GM13977 (cell line): Measurements from ENCODE around the gene TYMP.

Experiments used
- DNase-seq: peaks from one replicate; pipeline ENCODE4 v3.0.0; 2012; ENCODE audit warnings: low spot score
- CTCF ChIP-seq: IDR thresholded peaks from 2 replicates; pipeline ENCODE4 v1.5.1; 2012; ENCODE audit warnings: mild to moderate bottlenecking, control low read depth; ENCODE audit not compliant: insufficient read depth; ENCODE audit errors: extremely low read depth, missing control alignments
- in situ Hi-C: fragments of 300-500 bp; cut with MboI; formaldehyde crosslinking; loops from one replicate; pipeline ENCODE4 v1.12.0; 2022; ENCODE audit warnings: low sequenced_read_pairs, low pct_unique_long_range_greater_than_20kb, mixed read lengths, inconsistent platforms; ENCODE audit not compliant: unreplicated experiment

The TYMP gene, protein sequence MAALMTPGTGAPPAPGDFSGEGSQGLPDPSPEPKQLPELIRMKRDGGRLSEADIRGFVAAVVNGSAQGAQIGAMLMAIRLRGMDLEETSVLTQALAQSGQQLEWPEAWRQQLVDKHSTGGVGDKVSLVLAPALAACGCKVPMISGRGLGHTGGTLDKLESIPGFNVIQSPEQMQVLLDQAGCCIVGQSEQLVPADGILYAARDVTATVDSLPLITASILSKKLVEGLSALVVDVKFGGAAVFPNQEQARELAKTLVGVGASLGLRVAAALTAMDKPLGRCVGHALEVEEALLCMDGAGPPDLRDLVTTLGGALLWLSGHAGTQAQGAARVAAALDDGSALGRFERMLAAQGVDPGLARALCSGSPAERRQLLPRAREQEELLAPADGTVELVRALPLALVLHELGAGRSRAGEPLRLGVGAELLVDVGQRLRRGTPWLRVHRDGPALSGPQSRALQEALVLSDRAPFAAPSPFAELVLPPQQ

DNA sequence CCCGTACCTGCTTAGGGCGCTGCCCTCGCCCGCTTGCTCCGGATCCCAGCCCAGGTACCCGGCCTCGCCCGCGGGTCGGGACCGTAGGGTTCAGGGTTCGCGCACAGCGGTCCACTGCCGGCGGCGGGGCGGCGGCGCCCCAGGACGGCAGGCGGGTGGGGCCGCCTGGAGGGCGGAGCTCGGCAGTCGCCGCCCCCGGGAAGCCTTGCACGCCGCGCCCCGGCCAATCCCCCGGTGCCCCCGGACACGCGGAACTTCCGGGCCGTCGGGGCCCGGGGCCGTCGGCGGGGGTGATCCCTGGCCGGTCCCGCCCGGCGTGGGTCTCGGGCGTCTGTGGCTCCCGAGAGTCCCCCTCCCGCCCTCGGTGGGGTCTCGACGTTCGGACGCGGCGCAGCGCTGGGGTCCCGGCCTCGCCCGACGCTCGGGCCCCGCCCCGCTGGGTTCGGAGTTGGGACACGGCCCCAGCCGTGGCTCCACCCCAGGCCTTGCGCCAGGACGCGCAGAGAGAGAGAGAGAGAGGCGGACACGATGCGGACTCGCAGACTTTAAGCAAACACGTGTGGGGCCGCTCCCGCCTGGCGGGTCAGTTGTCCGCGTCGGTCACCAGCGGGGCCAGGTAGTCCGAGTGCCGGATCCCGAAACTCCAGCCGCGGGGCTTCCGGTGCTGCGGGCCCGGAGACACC is at the start of gene TYMP:
Gene TYMP (minus strand): TSS at position 116 of the 683 bp plus-strand sequence. CDS start 303 bp downstream, outside the sequence.
- in situ Hi-C loops: no loop called here
- peak; percentile 93 for DNase-seq
- TF ChIP-seq CTCF: no peak

DNA sequence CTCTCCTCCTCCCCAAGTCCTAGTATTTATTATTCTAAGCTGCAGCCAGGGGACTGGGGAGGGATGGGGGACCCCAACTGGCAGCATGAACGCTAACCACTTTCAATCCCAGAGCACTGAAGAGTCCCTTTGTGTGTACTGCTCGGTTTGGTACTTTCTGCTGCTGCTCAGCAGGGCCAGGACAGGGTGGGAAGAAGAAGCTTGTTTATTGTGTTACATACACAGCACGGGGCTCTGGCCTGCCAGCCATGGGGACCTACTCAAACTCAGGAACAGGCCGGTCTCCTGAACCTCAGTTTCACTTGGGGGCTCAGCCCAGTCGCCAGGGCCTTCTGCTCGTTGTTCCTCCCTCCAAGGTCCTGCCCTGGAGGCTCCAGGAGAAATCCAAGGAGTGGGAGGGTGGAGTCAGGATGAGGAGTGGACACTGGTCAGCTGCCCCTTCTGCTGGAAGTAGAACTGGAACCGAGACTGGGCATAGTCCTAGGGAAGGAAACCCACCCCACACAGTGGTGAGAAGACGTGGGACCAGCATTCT is 49.0 kb upstream of the TYMP start:
- no peak for DNase-seq
- in situ Hi-C loops: no loop called here
- TF ChIP-seq CTCF: no peak

DNA sequence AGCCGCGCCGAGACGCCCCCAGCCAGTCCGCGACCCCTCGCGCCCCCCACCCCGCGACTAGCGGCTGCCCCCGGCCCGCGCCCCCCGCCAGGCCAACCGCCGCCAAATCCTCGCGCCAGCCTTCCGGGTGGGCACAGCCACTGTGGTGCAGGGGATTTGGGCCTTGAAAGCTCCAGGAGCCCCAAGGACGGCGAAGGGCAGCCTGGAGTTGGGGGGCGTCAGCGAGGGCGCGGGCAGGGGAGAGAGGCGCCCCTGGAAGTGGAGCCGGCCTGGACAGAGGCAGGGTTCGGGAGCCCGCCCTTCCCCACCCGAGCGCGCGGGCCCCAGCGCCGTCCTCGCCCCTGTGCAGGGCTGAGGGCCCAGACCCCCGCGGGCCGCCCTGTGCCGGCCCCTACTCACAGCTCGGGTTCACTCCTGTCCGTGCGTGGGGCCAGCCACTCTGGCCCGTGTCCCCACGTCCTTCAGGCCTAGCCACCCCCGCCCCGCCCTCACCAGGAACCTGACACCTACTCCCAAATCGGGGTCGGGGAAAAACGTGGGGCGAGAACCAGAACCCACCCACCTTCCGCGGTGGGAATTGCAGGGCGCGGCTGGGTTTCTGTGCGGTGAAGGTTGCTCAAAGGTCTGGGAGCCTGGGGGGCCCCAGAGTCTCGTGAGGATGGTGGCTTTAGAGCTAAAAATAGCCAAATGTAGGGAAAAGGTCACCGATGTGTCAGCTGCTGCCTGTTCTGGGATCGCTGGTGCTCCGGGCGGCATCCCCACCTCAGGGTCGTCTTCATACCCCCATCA is 48.4 kb upstream of the TYMP start, which contains the start of gene CPT1B:
Gene CPT1B (minus strand): TSS at position 441 of the 789 bp plus-strand sequence. CDS start 512 bp downstream, outside the sequence.
- no peak for TF ChIP-seq CTCF
- DNase-seq: no peak
- in situ Hi-C loops: no loop called here

- DNase-seq: no peak
- no peak for TF ChIP-seq CTCF
- in situ Hi-C loops: no loop called here
Measured at GRCh38 chr22:50577697-50577986, 47.8 kb upstream of the TYMP start.

DNA sequence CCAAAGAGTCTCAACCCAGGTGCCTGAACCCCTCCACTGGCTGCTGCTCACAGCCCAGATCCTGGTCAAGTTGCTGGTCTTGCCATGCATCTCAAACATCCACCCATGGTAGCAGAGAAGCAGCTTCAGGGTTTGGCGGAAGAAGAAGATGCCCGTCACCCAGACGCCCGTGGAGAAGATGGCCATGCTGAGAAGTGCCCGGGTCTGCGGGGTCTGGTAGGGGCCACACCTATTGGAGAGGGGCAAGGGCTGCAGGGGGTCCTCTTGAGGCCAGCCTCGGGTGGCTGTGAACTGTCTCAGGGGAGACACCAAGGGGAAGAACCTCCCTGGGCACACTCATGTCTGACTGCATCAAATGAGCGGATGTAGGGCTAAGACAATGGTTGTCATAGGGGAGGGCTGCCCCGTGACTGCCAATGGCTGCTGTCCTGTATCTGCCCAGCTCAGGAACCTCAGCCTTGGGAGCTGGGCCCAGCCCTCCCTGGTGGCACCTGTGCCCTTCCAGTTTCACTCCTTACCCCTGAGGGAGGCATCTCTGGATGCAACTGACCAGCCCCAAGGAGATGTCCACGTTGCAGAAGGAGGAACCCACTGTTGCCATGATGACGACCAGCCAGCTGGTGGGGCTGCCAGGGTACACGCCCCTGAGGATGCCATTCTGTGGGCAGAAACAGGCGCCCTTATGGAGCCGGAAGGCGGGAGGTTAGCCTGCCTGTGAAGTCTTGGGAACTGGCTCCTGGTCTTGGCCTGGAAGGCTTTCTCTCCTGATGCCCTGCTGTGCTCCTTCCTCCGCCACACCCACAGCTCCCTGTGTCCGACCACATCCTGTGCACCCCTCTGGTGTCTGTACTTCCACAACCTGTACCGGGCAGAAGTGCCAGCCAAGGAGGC is 47.2 kb upstream of the TYMP start:
- DNase-seq: no peak
- no peak for TF ChIP-seq CTCF
- in situ Hi-C loops: no loop called here

DNA sequence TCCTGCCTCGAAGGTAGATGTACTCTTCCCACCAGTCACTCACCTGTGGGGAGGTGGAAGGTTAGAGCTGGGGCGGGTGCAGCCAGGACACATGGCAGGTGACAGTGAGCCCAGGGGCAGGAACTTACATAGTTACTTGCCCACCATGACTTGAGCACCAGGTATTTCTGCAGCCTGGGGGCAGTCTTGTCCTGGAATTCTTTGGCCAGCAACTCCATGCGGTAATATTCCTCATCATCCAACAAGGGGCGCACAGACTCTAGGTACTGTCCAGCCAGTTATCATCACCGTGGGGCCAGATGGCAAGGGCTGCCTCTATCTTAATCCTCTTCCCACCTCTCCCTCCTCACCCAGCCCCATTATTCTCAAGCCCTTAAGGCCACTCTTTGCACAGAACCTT is 46.3 kb upstream of the TYMP start:
- no peak for TF ChIP-seq CTCF
- DNase-seq: no peak
- in situ Hi-C loops: no loop called here
